ENCODE data around the gene PRDM10. TPM values are rescaled to one million over a fixed set of nuclear protein-coding genes. Genes with fewer than 3 reads are reported as not detected.

PRDM10 gene
- polyA plus RNA-seq, 3 donors from 2014 or later: 1.3 to 5.0 TPM; not detected in 1

DNA sequence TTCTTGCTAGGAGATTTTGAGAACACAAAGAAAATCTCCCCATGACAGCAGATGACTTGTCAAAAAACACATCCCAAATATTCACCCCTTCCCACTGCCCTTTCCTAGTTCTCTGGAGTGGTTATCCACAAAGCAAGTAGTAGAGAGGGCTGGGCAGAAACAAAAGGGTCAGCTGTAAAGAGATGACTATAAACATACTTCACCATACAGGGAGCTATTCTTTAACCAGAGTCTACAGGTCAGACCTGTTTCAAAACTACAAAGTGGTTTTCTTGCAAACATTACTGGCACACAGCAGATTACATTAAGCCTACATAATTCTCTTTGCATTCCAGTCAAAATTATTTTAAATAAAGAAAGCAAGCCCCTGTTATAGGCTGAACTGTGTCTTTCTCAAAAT is 59.6 kb downstream of the PRDM10 start:
- DNase-seq: no peak
- H3K27me3 Mint-ChIP-seq (ENCODE audit: low read depth in 3 of 3): no peaks in the 10 kb centered on the region
- no peaks in the 10 kb centered on the region for H3K9me3 Mint-ChIP-seq
- H3K27ac Mint-ChIP-seq: no peak overlapping the region
- H3K4me1 Mint-ChIP-seq: no peaks in the 10 kb centered on the region
- no peak overlapping the region for H3K4me3 Mint-ChIP-seq
- peaks cover 19 to 46% (median 29%) of the 10 kb centered on the region in 3 donors for H3K36me3 Mint-ChIP-seq

DNA sequence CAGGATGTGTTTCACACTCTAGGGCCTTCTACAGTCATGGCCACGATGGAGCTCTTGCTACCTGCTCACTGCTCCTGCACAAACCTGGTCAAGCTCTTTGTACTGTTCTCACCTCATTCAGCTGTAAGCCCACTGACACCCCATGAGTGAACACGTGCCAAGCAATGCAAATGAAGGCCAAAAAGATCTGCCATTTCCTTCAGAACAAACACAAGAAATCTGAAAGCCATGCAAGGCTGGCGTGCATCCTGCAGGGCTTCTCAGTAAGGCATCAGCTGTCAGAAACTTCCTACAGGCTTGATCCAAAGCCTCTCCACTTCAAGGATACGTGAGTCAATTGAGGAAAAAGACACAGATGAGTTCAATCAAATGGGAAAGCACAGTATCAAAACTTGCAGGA is 63.1 kb downstream of the PRDM10 start:
- no peak overlapping the region for H3K27ac Mint-ChIP-seq
- no peak overlapping the region for H3K4me3 Mint-ChIP-seq
- no peaks in the 10 kb centered on the region for H3K27me3 Mint-ChIP-seq (ENCODE audit: low read depth in 3 of 3)
- no peak for DNase-seq
- no peaks in the 10 kb centered on the region for H3K9me3 Mint-ChIP-seq
- peaks cover 10 to 34% (median 24%) of the 10 kb centered on the region in 3 donors for H3K36me3 Mint-ChIP-seq
- H3K4me1 Mint-ChIP-seq: no peaks in the 10 kb centered on the region

DNA sequence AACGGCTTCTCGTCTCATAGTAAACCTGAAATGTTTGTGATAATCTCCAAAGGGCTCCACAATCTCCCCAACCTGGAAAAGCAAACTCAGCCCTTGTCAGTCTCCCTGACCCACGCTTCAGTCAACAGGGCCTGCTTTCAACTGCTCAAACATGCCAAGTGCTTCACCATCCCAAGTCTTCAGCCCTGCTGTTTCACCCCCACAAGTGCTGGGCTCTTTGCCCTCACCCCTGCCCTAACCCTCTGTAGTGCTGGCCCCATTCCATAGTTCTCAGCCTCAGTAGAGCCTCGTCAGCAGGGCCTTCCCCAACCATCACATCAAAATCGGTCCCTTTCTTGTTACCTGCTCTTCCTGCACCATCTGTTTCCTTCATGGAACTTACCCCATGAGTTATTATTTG is 63.9 kb downstream of the PRDM10 start:
- Mint-ChIP-seq H3K4me3 (no peak overlapping the region), H3K27me3 (ENCODE audit: low read depth in 3 of 3) (peaks cover 0 to under 1% (median under 1%) of the 10 kb centered on the region in 3 donors), H3K9me3 (no peaks in the 10 kb centered on the region), H3K27ac (no peak overlapping the region), H3K4me1 (no peaks in the 10 kb centered on the region), H3K36me3 (peaks cover 16 to 40% (median 29%) of the 10 kb centered on the region in 3 donors)
- no peak for DNase-seq

DNA sequence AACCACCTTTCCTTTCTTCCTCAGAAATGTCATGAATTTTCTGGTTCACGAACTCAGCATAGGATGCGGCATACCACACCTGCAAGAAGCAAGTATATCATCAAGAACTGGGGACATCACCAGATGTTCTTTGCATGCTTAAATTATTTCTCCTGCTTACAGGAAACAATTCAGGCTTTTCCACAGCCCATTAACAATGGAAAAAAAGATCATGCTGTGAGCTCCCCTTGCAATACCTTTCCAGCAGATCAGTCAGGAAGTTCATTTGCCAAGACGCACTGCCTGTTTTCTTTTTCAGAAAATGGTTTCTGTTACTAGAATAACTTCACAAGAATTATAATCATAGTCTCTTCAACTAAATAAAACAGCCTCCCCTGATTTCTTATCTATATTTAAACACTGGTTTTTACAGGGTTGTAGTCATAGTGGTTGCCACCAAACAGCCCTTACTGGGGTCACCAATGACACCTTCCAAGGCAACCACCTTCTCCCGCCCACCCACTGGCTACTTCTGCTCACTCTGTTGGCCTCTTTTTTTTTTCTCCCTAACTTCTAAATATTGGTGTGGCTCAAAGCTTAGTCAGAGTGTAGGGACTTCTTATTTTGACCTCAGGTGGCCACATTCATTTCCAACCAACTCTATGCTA is 64.9 kb downstream of the PRDM10 start:
- Mint-ChIP-seq H3K9me3 (no peaks in the 10 kb centered on the region), H3K4me3 (no peak overlapping the region), H3K27me3 (ENCODE audit: low read depth in 3 of 3) (peaks cover 0 to 2% (median 1%) of the 10 kb centered on the region in 3 donors), H3K36me3 (peaks cover 17 to 39% (median 34%) of the 10 kb centered on the region in 3 donors), H3K27ac (no peak overlapping the region), H3K4me1 (no peaks in the 10 kb centered on the region)
- DNase-seq: no peak

DNA sequence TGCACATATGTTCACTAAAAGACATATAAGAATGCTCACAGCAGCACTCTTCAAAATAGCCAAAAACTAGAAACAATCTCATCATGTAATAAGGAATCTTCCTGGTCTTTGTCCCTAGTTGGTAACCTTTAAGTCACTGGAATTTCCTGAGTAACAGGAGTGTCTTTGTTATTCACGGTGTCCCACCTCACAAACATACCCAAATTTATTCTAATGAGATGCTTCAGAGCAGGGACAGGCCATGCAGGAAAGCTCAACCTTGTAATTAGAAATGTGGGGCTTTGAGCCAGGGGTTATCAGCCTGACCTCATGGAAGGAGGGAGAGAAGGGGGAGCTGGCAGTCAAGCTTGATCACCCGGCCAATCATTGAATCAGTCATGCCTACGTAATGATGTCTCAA is 66.9 kb downstream of the PRDM10 start:
- H3K36me3 Mint-ChIP-seq: peaks cover 26 to 44% (median 28%) of the 10 kb centered on the region in 3 donors
- H3K4me3 Mint-ChIP-seq: no peak overlapping the region
- no peak for DNase-seq
- no peaks in the 10 kb centered on the region for H3K4me1 Mint-ChIP-seq
- H3K27me3 Mint-ChIP-seq (ENCODE audit: low read depth in 3 of 3): peaks cover 0 to 2% (median 1%) of the 10 kb centered on the region in 3 donors
- H3K27ac Mint-ChIP-seq: no peak overlapping the region
- no peaks in the 10 kb centered on the region for H3K9me3 Mint-ChIP-seq

DNA sequence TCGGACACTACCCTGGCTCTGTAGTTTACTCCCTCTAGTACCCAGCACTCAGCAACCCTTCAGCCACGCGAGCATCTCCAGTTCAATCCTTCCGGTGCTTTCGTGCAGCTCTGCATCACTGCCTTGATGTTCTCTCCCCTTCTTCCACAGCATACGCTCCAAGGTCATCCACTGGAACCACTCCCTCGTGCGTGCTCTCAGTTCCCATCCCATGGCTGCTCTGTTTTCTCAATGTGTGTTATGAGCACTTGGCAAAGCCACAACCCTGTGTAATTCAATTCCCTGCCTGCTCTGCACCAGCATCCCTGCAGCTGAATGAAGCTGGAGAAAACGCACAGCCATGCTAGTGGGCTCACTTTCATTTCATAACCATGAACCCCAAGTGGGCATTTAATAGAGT is 68.7 kb downstream of the PRDM10 start:
- peaks cover 31 to 56% (median 36%) of the 10 kb centered on the region in 3 donors for H3K36me3 Mint-ChIP-seq
- no peak for DNase-seq

DNA sequence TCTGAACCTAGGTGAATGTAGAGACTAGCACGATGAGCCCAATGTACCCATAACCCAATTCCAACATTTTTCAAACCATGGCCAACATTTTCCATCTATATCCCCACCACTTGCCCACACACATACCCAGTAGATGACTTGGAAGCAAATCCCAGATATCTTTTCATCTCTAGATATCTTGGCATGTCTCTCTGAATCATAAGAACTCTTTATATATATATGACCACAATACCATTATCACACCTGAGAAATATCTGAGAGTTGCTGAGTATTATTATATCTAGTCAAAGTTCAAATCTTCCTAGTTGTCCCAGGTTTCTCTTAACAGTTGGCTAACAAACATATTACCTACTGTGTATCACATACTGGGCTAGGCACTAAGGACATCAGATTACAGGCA is 69.4 kb downstream of the PRDM10 start:
- no peak for DNase-seq
- Mint-ChIP-seq H3K27ac (no peak overlapping the region), H3K27me3 (ENCODE audit: low read depth in 3 of 3) (peaks cover 0 to 2% (median 1%) of the 10 kb centered on the region in 3 donors), H3K36me3 (peaks cover 28 to 55% (median 39%) of the 10 kb centered on the region in 3 donors), H3K9me3 (no peaks in the 10 kb centered on the region), H3K4me3 (no peak overlapping the region), H3K4me1 (no peaks in the 10 kb centered on the region)

More for the DNA sequence above, 68.7 kb downstream of the PRDM10 start:
- Mint-ChIP-seq H3K4me1 (no peaks in the 10 kb centered on the region), H3K4me3 (no peak overlapping the region), H3K9me3 (no peaks in the 10 kb centered on the region), H3K27me3 (ENCODE audit: low read depth in 3 of 3) (peaks cover 0 to 2% (median 1%) of the 10 kb centered on the region in 3 donors), H3K27ac (no peak overlapping the region)

DNA sequence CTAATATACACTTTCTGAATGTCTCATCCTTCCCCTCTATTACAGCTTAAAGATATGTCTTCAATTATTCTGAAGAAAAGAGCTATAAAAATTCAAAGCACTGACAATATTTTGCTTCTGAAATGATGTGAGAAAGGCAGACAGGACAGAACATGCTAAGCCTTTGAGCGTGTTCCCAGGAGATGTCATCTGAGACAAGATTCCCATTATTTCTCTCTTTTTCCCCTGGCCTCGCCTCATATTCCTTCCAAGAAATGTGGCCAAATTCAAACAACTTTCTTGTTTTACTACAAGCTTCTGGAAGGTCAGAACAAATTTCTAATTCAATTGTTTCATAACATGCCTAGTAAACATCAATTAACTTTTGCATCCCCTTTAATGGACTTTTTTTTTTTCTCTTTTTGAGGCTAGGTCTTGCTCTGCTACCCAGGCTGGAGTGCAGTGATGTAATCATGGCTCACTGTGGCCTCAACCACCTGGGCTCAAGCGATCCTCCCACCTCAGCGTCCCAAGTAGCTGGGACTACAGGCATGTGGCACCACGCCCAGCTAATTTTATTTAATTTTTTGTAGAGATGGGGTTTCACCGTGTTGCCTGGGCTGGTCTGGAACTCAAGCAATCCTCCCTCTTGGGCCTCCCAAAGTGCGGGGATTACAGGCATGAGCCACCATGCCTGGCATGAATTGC is 70.1 kb downstream of the PRDM10 start:
- Mint-ChIP-seq H3K27me3 (ENCODE audit: low read depth in 3 of 3) (peaks cover 0 to 2% (median 1%) of the 10 kb centered on the region in 3 donors), H3K4me1 (no peaks in the 10 kb centered on the region), H3K4me3 (no peak overlapping the region), H3K9me3 (no peaks in the 10 kb centered on the region), H3K27ac (peak overlapping the region in 1 of 6 donors; percentile 31), H3K36me3 (peaks cover 27 to 57% (median 42%) of the 10 kb centered on the region in 3 donors)
- DNase-seq: no peak

DNA sequence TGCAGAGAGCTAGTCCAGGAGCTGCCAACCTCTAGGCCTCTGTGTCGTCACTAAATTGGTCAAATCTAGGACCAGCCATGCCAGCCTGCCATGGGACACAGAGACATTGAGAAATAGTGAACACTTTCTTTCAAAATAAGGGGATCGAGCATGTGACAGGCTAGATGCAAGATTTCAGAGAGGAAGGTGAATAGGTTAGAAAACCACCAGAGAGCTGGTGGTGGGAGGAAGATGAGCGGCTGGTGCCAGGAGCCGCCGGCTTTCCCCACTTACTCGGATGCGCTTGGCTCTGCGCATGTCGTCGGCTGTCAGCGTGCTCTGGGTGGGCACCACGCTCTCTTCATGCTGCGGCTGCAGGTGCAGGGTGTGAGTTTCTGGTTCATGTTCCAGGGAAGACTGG is 71.9 kb downstream of the PRDM10 start:
- Mint-ChIP-seq H3K4me1 (no peaks in the 10 kb centered on the region), H3K36me3 (peaks cover 27 to 66% (median 43%) of the 10 kb centered on the region in 3 donors), H3K27me3 (ENCODE audit: low read depth in 3 of 3) (peaks cover 0 to 2% (median 1%) of the 10 kb centered on the region in 3 donors), H3K9me3 (no peaks in the 10 kb centered on the region), H3K27ac (no peak overlapping the region), H3K4me3 (no peak overlapping the region)
- no peak for DNase-seq

DNA sequence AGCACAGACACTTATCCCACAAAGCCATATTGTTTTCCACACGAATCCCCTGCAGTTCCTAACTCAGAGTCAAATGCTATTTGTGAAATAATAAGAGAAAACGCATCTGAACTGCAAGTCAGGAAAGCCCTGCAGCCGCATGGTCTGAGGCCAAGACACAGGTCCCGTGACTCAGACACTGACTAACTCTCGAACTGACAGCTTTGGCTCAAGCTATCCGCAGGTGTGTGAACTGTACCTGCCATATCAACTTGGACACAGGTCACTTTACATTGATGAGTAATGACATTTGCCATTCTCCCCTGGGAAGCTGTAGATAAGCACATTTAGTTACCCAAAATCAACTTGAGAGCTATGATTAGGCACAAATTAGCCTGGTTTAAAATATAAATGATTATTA is 72.3 kb downstream of the PRDM10 start:
- no peak overlapping the region for H3K4me3 Mint-ChIP-seq
- DNase-seq: no peak
- H3K27ac Mint-ChIP-seq: no peak overlapping the region
- H3K36me3 Mint-ChIP-seq: peaks cover 27 to 70% (median 45%) of the 10 kb centered on the region in 3 donors
- H3K9me3 Mint-ChIP-seq: no peaks in the 10 kb centered on the region
- peaks cover 0 to 2% (median 1%) of the 10 kb centered on the region in 3 donors for H3K27me3 Mint-ChIP-seq (ENCODE audit: low read depth in 3 of 3)
- H3K4me1 Mint-ChIP-seq: no peaks in the 10 kb centered on the region

DNA sequence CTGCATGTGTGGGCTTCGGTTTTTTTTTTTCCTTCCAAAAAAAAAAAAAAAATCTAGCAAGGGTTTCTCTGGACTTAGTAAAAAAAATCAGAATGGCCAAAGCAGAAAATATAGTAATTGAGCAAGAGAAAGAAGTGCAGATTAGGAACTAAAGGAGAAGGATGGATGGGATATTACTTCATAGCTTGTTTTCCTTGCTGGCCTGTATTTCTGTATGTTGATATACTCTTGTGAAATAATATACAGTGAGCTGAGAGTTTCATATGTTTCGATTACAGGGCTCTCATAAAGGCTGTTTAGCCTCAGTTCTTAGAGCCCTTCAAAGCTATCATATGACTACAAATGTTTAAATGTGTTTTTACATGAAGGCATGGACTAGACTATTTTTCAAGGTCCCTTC is 72.9 kb downstream of the PRDM10 start:
- H3K36me3 Mint-ChIP-seq: peaks cover 30 to 71% (median 41%) of the 10 kb centered on the region in 3 donors
- H3K9me3 Mint-ChIP-seq: no peaks in the 10 kb centered on the region
- H3K4me1 Mint-ChIP-seq: no peaks in the 10 kb centered on the region
- H3K27ac Mint-ChIP-seq: no peak overlapping the region
- H3K4me3 Mint-ChIP-seq: no peak overlapping the region
- H3K27me3 Mint-ChIP-seq (ENCODE audit: low read depth in 3 of 3): peaks cover 0 to 2% (median 1%) of the 10 kb centered on the region in 3 donors
- DNase-seq: no peak

DNA sequence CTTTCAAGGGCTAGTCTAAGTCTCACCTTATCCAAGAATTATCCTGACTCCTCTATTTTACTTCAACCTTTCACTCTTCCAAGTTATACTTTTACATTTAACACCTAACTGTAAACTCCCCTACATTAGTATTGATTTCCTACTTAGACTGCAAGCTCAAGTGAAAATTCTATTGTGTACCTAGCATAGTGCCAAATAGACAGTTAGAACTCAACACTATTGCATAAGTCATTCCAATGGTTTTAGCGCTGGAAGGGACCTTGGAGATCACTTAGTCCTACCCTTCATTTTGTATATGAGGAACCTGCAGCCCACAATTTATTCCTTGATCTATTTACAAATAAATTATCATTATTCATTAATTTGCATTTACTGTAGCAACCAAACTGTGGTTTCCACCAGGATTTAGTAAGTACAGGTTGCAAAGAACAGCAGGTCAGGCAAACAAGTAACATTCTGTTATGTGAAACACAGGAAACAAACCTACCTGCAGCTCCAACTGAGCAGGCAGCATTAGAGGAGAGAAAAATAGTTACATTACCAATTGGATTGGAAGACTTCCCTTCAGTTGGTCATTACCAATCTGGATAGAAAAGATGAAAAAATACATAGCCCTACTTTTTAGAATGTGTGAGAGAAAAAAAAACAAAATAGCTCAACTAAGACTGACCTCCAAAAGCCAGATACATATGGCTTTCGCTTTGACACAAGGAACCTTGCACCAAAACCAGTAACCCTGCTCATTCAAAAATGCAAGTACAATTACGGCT is 73.5 kb downstream of the PRDM10 start:
- Mint-ChIP-seq H3K27ac (no peak overlapping the region), H3K4me1 (no peaks in the 10 kb centered on the region), H3K4me3 (no peak overlapping the region), H3K36me3 (peaks cover 28 to 64% (median 37%) of the 10 kb centered on the region in 3 donors), H3K27me3 (ENCODE audit: low read depth in 3 of 3) (peaks cover 0 to 2% (median 1%) of the 10 kb centered on the region in 3 donors), H3K9me3 (no peaks in the 10 kb centered on the region)
- no peak for DNase-seq

DNA sequence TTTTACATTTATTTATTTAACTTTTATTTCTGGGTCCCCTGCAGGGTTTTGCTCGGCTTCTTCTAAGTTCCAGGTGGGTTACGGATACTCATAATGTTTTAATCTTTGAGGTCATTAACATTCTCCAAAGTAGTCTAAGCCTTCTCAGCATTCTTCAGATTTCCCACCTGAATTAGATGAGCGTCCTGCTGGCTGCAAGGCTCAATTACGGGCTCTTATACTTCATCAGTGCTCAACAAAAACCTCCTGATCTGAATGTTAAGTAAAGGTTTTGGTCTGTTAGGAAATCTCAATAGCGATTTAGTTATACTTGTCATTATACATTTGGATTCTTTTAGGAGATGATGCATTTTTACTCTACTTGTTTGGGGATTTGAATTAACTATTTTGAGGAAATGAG is 80.0 kb downstream of the PRDM10 start:
- H3K9me3 Mint-ChIP-seq: no peaks in the 10 kb centered on the region
- peak overlapping the region in 3 of 6 donors; percentile 8 to 81 (median 9) for H3K27ac Mint-ChIP-seq
- H3K36me3 Mint-ChIP-seq: peaks cover 20 to 29% (median 21%) of the 10 kb centered on the region in 3 donors
- no peak for DNase-seq
- H3K4me3 Mint-ChIP-seq: no peak overlapping the region
- peaks cover 1 to 9% (median 3%) of the 10 kb centered on the region in 3 donors for H3K27me3 Mint-ChIP-seq (ENCODE audit: low read depth in 3 of 3)
- H3K4me1 Mint-ChIP-seq: peaks cover 8 to 20% of the 10 kb centered on the region in 2 donors

DNA sequence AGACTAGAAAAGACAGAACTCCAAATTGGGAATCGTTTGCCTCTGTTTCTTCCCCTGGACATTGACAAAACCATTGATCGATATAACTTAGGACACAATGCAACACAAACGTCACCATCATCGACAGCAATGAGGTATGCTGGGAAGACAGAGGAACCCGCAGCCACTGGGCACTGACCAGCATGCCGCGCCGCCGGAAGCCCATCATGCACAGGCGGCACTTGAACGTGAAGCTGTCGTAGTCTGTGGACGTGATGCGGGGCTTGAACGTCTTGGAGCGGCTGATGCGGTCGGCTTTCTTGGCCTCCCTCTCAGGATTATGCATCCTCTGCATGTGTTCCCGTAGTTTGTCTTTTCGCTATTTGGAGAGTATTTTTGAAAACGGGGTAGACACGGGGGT is 84.3 kb downstream of the PRDM10 start:
- Mint-ChIP-seq H3K27me3 (ENCODE audit: low read depth in 3 of 3) (peaks cover under 1 to 5% (median 2%) of the 10 kb centered on the region in 3 donors), H3K4me1 (peaks cover 5 to 15% of the 10 kb centered on the region in 2 donors), H3K4me3 (no peak overlapping the region), H3K27ac (no peak overlapping the region), H3K36me3 (peaks cover 17 to 21% (median 19%) of the 10 kb centered on the region in 3 donors), H3K9me3 (no peaks in the 10 kb centered on the region)
- no peak for DNase-seq
